GM20000 (cell line): Measurements from ENCODE around the gene COL4A3.

Experiments
- DNase-seq: peaks from one replicate; pipeline ENCODE4 v3.0.0; 2012; ENCODE audit warnings: low spot score
- CTCF ChIP-seq: IDR thresholded peaks from 2 replicates; pipeline ENCODE4 v1.5.1; 2012; ENCODE audit warnings: mild to moderate bottlenecking, control low read depth; ENCODE audit errors: extremely low read depth, missing control alignments

Gene COL4A3

GRCh38 chr2:227363756-227364155, 199.3 kb downstream of the COL4A3 start:
- DNase-seq, result no peak
- TF ChIP-seq CTCF, result no peak
